Naive thymus-derived CD8-positive, alpha-beta T cell (primary cell): ENCODE measurements around the gene KLHL29. TPM values are rescaled to one million over a fixed set of nuclear protein-coding genes. Genes with fewer than 3 reads are reported as not detected.

Experiments used
- ATAC-seq, 2 donors: fragments of 150-1000 bp; cut with Tn5 transposase in 1 of 2; sonication (Bioruptor Pico), chemical (Tn5 transposase) in 1 of 2; 1 replicate in 1 of 2; 2 replicates in 1 of 2; pipeline ENCODE4 v1.10.0; 2021; ENCODE audit warnings: mild to moderate bottlenecking in 2 of 2, moderate library complexity in 2 of 2
- POLR2A ChIA-PET: fragments of 350-600 bp; sonication (Branson Sonifier 250); formaldehyde crosslinking; loops from one replicate; lab custom pipeline; 2021; ENCODE audit warnings: antibody characterized with exemption; lab: Charles Lee
- DNase-seq, 10 donors: peaks; one replicate each; pipeline versions ENCODE4 v3.0.0 to v3.0.0-alpha.2; 2020 to 2022
- H3K27ac Mint-ChIP-seq, 10 donors: one replicate each; pipeline ENCODE4 v1.8.0; 2020 to 2022; ENCODE audit warnings: mild to moderate bottlenecking in 10 of 10, mixed read lengths in 10 of 10, moderate library complexity in 4 of 10, inconsistent platforms in 1 of 10
- H3K27me3 Mint-ChIP-seq, 5 donors: one replicate each; pipeline ENCODE4 v1.8.0; 2021 to 2022; ENCODE audit warnings: mixed read lengths in 5 of 5
- H3K36me3 Mint-ChIP-seq, 3 donors: one replicate each; pipeline ENCODE4 v1.8.0; 2020 to 2022; ENCODE audit warnings: mixed read lengths in 3 of 3, mild to moderate bottlenecking in 2 of 3, inconsistent platforms in 1 of 3
- H3K4me1 Mint-ChIP-seq, 4 donors: one replicate each; pipeline ENCODE4 v1.8.0; 2021 to 2022; ENCODE audit warnings: mixed read lengths in 4 of 4
- H3K4me3 Mint-ChIP-seq, 10 donors: one replicate each; pipeline ENCODE4 v1.8.0; 2020 to 2022; ENCODE audit warnings: mild to moderate bottlenecking in 10 of 10, mixed read lengths in 10 of 10, moderate library complexity in 6 of 10, inconsistent platforms in 1 of 10
- H3K9me3 Mint-ChIP-seq, 9 donors: one replicate each; pipeline ENCODE4 v1.8.0; 2020 to 2022; ENCODE audit warnings: mixed read lengths in 9 of 9, mild to moderate bottlenecking in 3 of 9, inconsistent platforms in 1 of 9, moderate library complexity in 1 of 9
- polyA plus RNA-seq, 3 donors: library from polyadenylated mRNA; unstranded; fragments of 300-500 nt; fragmentation: Illumina TruSeq; gene quantifications; one replicate each; pipeline ENCODE4 v1.2.3, GENCODE V29; 2021
- total RNA-seq, 8 experiments: library from RNA in 2 of 8; stranded (reverse) in 2 of 8; gene quantifications; one replicate each; pipeline ENCODE4 v1.2.3 and lab custom pipeline; 2021 to 2026

KLHL29 gene
- total and polyA plus RNA-seq, 5 experiments from 2014 or later: 0.02 to 1.7 (median 0.14) TPM

DNA sequence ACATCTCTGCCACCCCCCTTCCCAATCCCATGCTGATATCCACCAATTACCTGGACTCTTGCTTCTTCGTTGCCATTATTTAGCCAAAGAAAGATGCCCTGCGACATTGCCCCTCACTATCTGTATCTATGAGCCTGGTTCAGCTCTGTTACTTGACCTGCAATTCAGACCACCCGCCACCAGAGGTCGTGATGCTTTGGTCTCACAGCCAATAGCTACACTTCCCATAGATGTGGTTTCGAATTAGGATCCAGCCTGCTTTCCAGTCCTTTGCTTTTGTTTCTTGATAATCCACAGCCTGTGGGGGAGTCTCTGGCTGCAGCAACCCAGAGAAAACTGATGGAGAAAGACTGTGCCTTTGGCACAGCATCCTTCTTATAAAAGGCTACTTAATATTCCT is 239.4 kb downstream of the KLHL29 start:
- POLR2A ChIA-PET: no interaction called here
- Mint-ChIP-seq H3K9me3 (peaks cover 0 to 18% (median 8%) of the 10 kb centered on the region in 9 donors), H3K4me3 (no peak overlapping the region), H3K27ac (no peak overlapping the region), H3K4me1 (peaks cover 0 to 4% (median 0%) of the 10 kb centered on the region in 4 donors), H3K27me3 (peaks cover 0 to 2% (median 0%) of the 10 kb centered on the region in 5 donors), H3K36me3 (peaks cover 0 to 7% (median 1%) of the 10 kb centered on the region in 3 donors)
- ATAC-seq: no peak
- peak in 1 of 10 donors; percentile 45 for DNase-seq

DNA sequence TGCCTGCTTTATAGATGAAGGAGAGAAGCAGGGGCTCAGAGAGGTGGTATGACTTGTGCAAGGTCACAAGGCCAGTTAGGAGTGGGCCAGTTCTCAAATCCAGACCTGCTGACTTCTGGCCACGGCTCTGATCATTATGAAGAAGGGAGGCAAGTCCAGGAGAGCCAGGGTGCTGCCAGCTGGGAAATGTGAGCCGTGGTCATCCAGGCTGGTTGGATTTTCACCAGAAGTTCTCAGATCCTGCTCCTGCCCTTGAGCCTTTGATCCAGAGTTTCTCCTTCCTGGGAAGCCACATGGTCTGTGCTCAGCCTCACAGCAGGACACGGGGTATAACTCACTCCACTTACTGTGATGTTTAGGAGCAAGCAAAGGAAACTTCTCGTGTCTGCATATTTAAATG is 239.9 kb downstream of the KLHL29 start:
- peaks cover 0 to 7% (median 0%) of the 10 kb centered on the region in 4 donors for H3K4me1 Mint-ChIP-seq
- H3K36me3 Mint-ChIP-seq: peaks cover 0 to 7% (median 1%) of the 10 kb centered on the region in 3 donors

DNA sequence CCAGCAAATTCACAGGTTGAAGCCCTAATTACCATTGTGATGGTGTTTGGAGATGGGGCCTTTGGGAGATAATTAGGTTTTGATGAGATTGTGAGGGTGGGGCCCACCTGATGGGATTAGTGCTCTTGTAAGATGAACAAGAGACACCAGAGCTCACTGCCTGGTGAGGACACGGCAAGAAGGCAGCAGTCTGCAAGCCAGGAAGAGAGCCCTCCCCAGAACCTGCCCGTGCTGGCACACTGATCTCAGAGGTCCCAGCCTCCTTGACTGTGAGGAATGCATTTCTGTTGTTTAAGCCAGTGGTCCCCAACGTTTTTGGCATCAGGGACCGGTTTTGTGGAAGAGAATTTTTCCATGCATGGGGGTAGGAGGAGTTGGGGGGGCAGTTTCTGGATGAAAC is 240.7 kb downstream of the KLHL29 start:
- peak in 1 of 10 donors; percentile 24 for DNase-seq
- Mint-ChIP-seq H3K9me3 (peaks cover 0 to 18% (median 8%) of the 10 kb centered on the region in 9 donors), H3K36me3 (peaks cover 0 to 7% (median 1%) of the 10 kb centered on the region in 3 donors), H3K27me3 (peaks cover 0 to 2% (median 0%) of the 10 kb centered on the region in 5 donors), H3K4me1 (peaks cover 0 to 5% (median 0%) of the 10 kb centered on the region in 4 donors), H3K27ac (no peak overlapping the region), H3K4me3 (no peak overlapping the region)
- no peak for ATAC-seq
- POLR2A ChIA-PET: no interaction called here

More for the DNA sequence above, 239.9 kb downstream of the KLHL29 start:
- H3K9me3 Mint-ChIP-seq: peaks cover 0 to 18% (median 8%) of the 10 kb centered on the region in 9 donors
- peaks cover 0 to 2% (median 0%) of the 10 kb centered on the region in 5 donors for H3K27me3 Mint-ChIP-seq
- H3K27ac Mint-ChIP-seq: no peak overlapping the region
- DNase-seq (peak in 1 of 10 donors; percentile 9), ATAC-seq (no peak)
- H3K4me3 Mint-ChIP-seq: no peak overlapping the region
- POLR2A ChIA-PET: no interaction called here

DNA sequence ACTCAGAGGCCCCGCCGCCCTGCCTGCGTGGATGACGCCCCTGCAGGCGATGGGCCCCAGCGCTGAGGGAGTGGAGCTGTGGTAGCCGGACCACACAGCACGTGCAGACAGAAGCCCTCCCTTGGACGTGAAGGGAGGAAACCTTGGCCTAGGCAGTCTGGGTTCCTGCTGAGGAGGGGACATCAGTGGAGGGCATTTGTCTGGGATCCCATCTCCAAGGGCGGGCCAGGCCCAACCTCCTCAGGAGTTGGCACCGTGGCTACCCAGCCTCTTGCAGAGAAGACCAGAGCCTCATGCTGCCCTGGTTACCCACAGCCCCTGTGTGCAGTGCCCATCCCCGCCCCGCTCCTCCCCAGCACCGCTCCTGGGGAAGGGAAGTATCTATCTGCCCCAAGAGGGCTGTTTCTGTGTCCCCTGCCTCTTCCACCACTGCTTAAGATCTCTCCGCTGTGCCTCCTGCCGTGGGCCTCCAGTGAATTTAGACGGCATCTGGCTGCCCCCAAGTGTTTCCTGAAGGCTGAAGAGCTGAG is 241.8 kb downstream of the KLHL29 start:
- Mint-ChIP-seq H3K9me3 (peaks cover 0 to 18% (median 8%) of the 10 kb centered on the region in 9 donors), H3K27ac (no peak overlapping the region), H3K27me3 (peaks cover 0 to 2% (median 0%) of the 10 kb centered on the region in 5 donors), H3K4me1 (peaks cover 0 to 5% (median 0%) of the 10 kb centered on the region in 4 donors), H3K4me3 (no peak overlapping the region), H3K36me3 (peaks cover 0 to 7% (median 1%) of the 10 kb centered on the region in 3 donors)
- DNase-seq (peak in 1 of 10 donors; percentile 50), ATAC-seq (no peak)
- POLR2A ChIA-PET: no interaction called here

DNA sequence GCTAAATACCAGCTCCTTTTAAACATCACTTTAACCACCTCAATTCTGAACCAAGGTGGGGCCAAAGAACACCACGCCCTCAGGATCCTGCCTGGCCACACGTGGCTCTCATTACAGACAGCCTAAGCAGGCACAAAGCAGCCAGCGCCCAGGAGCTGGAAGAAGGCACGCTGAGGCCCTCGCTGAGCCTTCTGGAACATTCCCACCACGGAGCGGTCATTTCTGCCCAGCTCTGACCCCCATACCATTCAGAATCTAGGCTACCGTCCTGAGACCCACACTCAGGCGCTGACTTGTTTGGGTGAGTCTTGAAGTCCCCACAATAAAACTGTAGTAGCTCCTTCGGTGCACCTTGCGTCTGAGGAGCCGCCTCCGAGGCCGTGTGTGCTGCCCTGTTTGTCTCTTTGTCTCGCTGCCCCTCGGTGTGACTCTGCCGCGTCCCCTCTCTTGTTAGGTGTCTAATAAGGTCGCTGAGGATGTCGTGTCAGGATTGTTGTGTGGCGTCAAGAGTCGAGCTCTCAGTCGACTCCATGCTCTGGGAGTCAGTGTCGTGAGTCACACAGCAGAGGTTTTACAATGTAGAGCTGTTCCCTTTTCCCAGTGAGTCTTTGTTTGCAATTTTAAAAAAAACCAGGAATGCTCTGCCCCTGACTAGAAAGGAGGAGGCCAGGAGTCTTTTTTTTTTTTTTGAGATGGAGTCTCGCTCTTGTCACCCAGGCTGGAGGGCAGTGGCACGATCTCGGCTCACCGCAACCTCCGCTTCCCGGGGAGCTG is 242.4 kb downstream of the KLHL29 start:
- Mint-ChIP-seq H3K36me3 (peaks cover 0 to 7% (median 1%) of the 10 kb centered on the region in 3 donors), H3K27me3 (peaks cover 0 to 2% (median 0%) of the 10 kb centered on the region in 5 donors), H3K4me3 (no peak overlapping the region), H3K27ac (peak overlapping the region in 1 of 10 donors; percentile 15), H3K4me1 (peaks cover 0 to 5% (median 0%) of the 10 kb centered on the region in 4 donors), H3K9me3 (peaks cover 0 to 18% (median 8%) of the 10 kb centered on the region in 9 donors)
- DNase-seq: peak in 1 of 10 donors; percentile 36
- POLR2A ChIA-PET: no interaction called here
- no peak for ATAC-seq

DNA sequence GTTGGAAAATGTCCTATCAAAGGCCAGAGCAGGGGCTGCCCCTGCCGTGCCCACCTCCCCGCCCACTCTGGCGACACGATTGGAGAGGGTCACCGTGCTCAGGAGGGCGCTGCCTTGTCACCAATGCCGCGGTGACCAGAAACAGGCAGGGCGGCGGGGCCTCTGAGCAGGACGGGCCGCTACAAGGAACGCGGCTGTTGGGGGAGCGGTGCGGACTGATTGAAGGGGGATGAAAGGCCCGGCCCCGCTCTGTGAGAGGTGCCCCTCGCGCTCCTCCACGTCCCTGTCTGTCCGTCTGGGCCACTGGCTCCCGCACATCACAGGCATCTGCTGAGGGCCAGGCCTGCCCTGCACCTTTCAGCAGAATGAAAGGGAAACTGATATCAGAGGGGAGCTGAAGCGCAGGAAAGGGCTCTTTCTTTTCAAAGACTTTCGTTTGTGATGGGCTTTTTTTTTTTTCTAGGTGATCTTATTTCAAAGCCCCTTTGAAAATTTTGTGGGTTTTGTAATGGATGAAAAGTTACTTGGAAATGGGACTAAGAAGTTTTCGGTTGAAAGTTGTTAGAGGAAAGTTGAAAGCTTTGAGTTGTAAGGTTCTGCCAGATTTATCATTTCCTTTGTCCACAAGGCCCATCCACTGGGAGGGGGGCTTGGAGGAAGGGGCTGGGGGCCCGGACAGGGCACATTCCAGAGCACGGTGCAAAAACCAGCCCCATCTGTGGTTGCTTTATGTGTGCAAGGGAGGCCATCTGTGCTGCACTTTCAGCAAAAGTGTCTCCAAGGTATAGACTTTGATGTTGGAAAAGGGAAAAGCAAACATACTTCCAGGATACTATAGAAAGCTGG is 244.2 kb downstream of the KLHL29 start:
- H3K36me3 Mint-ChIP-seq: peaks cover 0 to 1% (median 0%) of the 10 kb centered on the region in 3 donors
- no peaks in the 10 kb centered on the region for H3K27me3 Mint-ChIP-seq
- H3K27ac Mint-ChIP-seq: no peak overlapping the region
- H3K4me3 Mint-ChIP-seq: no peak overlapping the region
- DNase-seq (peak in 1 of 10 donors; percentile 57), ATAC-seq (no peak)
- H3K4me1 Mint-ChIP-seq: peaks cover 0 to 5% (median 0%) of the 10 kb centered on the region in 4 donors
- H3K9me3 Mint-ChIP-seq: peaks cover 0 to 7% (median 3%) of the 10 kb centered on the region in 9 donors
- POLR2A ChIA-PET: interaction anchor here (0.6 kb wide), 1 partner anchor 15 kb away, joined by 3 read pairs; no protein-coding TSS in a partner anchor

DNA sequence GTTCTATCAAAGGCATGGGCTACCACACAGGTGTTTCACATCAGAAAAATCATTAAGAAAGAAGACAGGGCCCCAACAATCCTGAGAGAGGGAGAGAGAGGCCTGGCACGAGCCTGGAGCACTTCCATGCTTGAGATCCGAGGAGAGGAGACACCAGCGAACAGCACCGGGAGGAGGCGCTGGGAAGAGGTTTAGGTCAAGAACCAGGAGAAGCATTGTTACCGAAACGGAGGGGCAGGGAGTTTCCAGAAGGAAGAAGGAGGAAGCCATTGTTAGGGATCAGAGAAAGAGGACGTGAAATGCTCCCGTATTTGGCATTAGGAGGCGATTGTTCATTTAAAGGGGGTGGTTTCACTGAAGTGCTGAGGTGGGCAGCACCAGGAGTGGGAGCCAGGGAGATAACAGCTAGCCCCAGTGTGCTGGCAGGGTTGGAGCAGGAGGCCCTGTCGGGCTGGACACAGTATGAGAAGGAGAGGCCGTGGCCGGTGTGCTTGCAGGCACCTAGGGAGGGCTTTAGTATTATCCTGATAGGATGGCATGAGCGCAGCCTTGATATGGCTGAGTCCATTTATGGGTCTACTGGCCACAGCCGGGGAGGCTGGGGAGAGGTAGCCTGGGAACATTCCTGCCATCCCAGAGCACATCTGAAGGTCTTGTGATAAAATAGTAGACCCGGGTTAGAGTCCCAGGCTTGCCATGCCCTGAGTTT is 244.9 kb downstream of the KLHL29 start:
- no peak for DNase-seq
- Mint-ChIP-seq H3K9me3 (no peaks in the 10 kb centered on the region), H3K4me3 (no peak overlapping the region), H3K4me1 (peaks cover 0 to 5% (median 0%) of the 10 kb centered on the region in 4 donors), H3K36me3 (peaks cover 0 to 1% (median 0%) of the 10 kb centered on the region in 3 donors), H3K27ac (peak overlapping the region in 1 of 10 donors; percentile 49), H3K27me3 (no peaks in the 10 kb centered on the region)
- ATAC-seq: no peak
- POLR2A ChIA-PET: no interaction called here

DNA sequence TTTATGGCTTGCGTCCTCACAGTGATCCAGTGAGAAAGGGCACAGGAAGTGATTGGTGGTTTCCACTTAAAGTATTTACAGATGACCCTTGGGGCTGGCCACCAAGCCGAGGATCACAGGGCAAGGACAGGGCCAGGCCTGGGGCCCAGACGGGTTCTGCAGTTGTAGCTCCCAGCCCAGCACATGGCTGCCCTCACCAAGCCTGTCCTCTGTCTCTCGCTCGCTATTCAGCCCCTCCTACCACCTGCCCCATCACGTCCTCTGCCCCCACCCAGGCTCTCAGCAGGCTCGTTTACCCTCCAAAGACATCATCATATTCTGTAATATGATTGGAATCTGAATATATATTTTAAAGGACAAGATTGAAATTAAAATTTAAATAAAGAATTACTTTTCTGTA is 246.0 kb downstream of the KLHL29 start:
- Mint-ChIP-seq H3K4me3 (no peak overlapping the region), H3K27me3 (no peaks in the 10 kb centered on the region), H3K4me1 (peaks cover 0 to 5% (median 0%) of the 10 kb centered on the region in 4 donors), H3K9me3 (no peaks in the 10 kb centered on the region), H3K27ac (no peak overlapping the region), H3K36me3 (peaks cover 0 to 1% (median 0%) of the 10 kb centered on the region in 3 donors)
- peak in 1 of 10 donors; percentile 18 for DNase-seq
- POLR2A ChIA-PET: no interaction called here
- ATAC-seq: no peak

DNA sequence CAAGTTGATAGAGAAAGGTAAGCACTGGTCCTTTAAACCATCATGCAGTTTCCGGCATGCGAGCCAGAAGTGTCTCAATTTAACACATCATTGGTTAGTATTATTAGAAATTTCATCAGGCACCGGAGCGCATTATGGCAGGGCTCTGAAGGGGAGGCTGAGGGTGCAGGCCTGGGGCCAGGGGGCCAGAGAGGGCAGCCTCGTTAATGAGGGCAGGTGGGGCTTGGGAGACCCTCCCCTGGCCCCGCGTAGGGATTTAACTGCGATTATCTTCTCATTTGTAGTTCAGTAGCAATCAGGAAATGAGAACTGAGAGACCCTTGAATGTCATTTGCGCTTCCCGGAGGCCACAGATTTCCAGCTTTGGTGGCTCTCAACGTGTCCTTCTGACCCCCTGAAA is 246.4 kb downstream of the KLHL29 start:
- Mint-ChIP-seq H3K4me1 (peaks cover 0 to 5% (median 0%) of the 10 kb centered on the region in 4 donors), H3K27ac (no peak overlapping the region), H3K27me3 (no peaks in the 10 kb centered on the region), H3K4me3 (no peak overlapping the region), H3K36me3 (peaks cover 0 to 1% (median 0%) of the 10 kb centered on the region in 3 donors), H3K9me3 (no peaks in the 10 kb centered on the region)
- POLR2A ChIA-PET: no interaction called here
- DNase-seq (peak in 1 of 10 donors; percentile 45), ATAC-seq (no peak)

DNA sequence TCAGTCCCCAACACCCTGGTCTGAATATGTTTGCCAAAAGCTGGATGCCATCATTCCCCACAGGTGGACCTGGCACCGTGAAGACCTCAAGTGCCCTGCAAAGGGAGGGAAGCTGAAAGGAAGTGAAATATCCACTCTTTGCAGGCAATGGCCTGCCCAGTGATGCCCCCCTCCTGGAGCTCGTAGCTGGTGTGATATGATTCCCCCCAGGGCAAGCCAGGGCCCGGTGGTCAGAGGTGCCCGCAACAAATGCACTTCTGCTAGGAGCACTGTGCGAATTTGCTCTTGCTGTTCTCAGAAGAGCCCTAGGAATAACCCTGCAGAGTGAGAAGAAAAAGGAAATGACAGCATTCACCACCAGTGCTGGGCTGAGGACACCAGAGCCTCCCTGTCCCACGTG is 247.4 kb downstream of the KLHL29 start:
- H3K27me3 Mint-ChIP-seq: no peaks in the 10 kb centered on the region
- H3K9me3 Mint-ChIP-seq: no peaks in the 10 kb centered on the region
- peaks cover 0 to 1% (median 0%) of the 10 kb centered on the region in 3 donors for H3K36me3 Mint-ChIP-seq
- DNase-seq (peak in 1 of 10 donors; percentile 24), ATAC-seq (no peak)
- peak overlapping the region in 1 of 10 donors; percentile 3 for H3K27ac Mint-ChIP-seq
- POLR2A ChIA-PET: no interaction called here
- H3K4me3 Mint-ChIP-seq: no peak overlapping the region
- H3K4me1 Mint-ChIP-seq: peaks cover 0 to 5% (median 0%) of the 10 kb centered on the region in 4 donors

DNA sequence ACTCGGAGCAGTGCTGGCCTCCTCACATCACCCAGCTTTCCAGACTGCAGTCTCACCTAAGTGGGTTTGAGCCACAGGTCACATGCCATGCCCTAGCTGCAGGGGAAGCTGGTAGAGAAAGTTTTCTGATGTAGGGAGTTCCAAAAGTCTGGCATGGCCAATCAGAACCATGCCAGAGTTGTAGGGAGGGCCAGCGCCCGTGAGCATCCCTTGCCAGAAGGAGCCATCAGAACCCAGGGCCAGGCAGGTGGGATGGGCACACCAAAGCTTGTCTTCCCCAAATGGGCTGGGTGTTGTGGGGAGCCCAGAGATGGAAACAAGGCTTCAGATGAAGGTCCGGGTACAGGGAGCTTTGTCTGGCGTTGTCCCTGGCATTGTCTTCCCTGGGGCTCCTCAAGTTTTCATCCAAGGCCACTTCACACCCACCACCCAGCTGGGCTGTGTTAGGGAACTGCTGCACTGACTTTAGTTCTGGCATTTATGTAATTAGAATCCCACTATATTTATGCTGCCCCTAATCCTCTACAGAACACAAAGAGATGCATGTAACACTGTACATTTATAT is 247.9 kb downstream of the KLHL29 start:
- Mint-ChIP-seq H3K27me3 (no peaks in the 10 kb centered on the region), H3K9me3 (no peaks in the 10 kb centered on the region), H3K36me3 (peaks cover 0 to 1% (median 0%) of the 10 kb centered on the region in 3 donors), H3K4me1 (peaks cover 0 to 5% (median 0%) of the 10 kb centered on the region in 4 donors), H3K27ac (peak overlapping the region in 2 of 10 donors; percentile 3 to 43), H3K4me3 (no peak overlapping the region)
- peak in 1 of 10 donors; percentile 15 for DNase-seq
- POLR2A ChIA-PET: no interaction called here
- no peak for ATAC-seq
